GM18858 (cell line): Measurements from ENCODE around the gene PRR15L.
A peak's percentile ranks its signal among the peaks of the same experiment; 100 is the strongest.

Experiments
- ATAC-seq: cut with Tn5 transposase; IDR thresholded peaks from one replicate; pipeline ENCODE4 v1.9.1; 2021; ENCODE audit not compliant: unreplicated experiment

PRR15L gene

DNA sequence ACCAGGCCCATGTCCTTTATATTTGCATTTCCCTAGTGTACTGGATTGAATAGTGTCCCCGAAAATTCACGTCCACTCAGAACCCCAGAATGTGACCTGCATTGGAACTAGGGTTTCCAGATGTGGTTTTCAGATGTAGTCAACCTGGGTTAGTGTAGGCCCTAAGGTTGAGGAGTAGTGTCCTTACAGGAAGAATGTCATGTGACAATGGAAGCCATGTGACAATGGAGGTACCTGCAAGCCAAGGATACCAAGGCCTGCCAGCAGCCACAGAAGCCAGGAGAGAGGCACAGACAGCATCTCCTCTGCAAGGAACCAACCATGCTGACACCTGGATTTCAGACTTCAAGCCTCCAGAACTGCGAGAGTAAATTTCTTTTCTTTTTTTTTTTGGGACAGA lies 5.2 kb upstream of the PRR15L start:
- ATAC-seq: no peak

DNA sequence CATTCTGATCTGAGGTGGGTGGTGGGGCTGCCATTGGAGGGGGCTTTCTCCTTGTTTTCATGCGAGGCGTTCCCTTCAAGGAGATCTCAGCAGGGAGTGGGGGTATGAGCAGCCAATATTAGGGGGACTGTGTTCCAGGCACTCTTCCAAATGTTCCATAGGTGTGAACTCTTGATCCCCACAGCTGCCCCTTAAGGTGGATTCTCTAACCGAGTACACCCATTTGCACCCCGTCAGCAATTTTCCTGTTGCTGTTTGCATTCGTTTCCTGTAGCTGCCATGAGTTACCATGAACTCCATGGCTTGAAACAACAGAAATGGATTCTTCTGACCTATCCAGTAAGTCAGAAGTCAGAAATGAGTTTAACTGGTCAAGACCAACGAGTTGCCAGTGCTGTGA lies 3.7 kb upstream of the PRR15L start:
- ATAC-seq: no peak

DNA sequence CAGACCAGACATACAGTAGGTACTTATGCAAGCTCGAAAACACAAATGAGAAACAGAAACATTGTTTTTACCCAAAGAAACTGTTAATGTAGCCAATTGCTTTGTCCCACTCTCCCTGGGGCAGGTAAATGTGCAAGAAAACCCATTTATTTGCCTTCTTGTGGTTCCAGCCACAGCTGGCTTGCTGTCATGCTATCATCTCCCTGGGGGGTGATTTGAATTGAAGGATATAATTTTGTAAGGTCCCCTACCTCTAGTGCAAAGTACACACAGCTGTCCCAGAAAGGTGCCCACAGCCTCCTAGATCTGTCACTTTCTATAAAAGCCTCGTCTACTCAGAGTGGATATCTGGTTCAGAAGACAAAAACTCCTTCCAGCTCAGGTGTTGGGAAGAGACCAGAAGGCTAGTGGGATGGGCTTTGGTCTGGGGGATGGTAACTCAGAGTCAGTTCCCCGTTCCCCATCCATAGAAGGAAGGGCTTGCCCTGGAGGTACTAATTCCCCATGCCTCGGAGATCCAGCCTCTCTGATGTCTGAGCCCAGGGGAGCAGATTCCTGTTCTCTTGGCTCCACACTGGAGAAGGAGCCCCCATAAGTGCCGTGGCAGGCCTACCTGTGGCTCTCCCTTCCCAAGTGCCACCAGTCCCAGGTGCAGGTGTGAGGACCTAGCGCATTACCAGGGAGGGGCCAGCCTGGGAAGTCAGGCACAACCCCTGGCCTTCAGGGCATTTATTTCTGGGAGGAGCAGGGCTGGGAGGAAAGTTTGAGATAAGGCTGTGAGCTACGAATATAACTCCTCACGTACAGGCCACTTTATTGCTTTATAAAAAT lies 2.4 kb upstream of the PRR15L start:
- ATAC-seq: no peak

DNA sequence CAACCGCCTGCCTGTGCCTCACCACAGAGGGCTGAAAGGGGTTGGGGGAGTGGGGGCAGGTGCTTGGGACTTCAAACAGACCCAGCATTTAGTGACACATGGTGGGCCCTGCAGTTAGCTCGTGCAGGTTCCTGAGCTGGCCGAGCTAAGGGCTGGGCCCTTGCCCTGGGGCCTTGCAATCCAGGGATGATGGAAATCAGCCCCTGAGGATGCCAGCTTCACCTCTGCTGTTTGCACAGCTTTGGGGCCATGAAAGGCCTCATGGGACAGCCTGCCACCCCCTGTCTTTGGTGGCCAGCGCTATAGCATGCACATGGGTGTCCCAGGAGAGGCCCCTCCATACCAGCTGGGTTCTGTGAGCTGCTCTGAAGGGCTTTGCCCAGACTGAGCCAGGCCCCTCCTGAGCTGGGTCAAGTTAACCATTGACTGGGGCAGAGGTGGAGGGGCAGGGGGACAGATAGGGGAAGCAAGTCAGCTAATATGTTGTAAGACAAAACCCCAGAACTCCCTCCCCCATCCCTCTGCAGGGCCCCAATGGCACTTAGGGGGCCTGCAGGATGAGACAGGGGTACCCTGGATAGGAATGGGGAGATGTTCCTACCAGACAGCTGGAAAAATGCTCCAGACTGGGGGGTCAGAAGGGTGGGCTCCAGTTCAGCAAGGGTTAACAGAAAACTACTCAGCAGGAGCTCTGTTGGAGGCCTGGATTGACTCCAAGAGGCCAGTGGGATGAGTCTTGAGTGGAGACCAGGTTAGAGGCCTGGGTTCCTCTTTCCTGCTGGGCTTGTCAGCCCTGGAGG lies 692 bp downstream of the PRR15L start:
- ATAC-seq: no peak

DNA sequence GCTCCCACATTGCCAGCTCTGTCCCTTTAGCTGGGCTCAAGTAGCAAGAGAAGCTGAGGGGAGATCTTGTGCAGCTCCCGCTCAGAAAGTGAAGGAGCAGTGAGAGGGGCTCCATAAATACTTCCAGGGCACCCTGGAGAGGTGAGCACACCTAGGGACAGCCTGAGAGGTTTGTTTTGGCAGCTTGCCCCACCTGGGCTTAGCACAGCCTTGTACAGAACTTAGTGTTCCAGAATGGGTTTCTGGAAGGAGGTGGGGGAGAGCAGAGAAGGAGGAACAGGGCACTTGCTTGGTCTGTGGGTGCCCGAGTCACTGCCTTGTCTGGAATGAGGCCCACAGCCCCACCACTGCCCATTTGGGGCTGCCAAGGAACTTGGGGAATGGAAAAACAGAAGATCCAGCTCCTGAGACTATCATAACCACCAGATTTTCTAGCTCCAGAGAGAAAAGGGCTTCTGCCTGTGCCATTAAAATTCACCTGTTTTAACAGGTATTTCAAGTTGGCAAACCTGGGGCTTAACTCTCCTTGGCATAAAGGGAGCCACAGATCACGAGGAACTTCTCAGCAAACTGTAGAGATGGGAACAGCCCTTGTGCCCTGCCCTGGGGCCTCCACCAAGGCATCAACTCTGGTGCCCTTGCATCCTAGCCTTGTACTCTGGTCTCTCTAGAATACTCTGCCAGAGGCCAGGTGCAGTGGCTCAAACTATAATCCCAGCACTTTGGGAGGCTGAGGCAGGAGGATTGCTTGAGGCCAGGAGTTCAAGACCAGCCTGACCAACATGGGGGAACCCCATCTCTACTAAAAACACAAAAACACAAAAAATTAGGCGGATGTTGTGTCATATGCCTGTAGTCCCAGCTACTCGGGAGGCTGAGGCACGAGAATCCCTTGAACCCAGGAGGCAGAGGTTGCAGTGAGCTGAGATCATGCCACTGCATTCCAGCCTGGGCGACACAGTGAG lies 1.9 kb downstream of the PRR15L start:
- ATAC-seq: no peak

DNA sequence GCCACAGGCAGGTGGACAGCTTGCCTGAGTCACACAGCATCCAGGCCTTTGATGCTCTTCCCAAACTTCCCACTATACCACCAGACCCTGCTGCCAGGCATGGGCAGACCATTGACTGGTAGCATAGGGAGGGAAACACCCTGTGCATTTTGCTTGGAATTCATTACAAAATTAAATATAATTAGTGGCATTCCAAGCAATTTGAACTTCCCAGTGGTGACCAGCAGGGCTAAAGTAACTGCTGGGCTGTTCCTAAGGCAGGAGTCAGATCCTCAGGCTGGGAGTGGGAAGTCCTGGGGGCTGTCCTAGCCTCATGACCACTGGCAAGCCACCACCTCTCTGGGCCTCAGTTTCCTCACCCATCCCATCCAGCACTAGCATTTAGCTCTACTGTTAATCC lies 3.8 kb downstream of the PRR15L start:
- ATAC-seq: no peak

DNA sequence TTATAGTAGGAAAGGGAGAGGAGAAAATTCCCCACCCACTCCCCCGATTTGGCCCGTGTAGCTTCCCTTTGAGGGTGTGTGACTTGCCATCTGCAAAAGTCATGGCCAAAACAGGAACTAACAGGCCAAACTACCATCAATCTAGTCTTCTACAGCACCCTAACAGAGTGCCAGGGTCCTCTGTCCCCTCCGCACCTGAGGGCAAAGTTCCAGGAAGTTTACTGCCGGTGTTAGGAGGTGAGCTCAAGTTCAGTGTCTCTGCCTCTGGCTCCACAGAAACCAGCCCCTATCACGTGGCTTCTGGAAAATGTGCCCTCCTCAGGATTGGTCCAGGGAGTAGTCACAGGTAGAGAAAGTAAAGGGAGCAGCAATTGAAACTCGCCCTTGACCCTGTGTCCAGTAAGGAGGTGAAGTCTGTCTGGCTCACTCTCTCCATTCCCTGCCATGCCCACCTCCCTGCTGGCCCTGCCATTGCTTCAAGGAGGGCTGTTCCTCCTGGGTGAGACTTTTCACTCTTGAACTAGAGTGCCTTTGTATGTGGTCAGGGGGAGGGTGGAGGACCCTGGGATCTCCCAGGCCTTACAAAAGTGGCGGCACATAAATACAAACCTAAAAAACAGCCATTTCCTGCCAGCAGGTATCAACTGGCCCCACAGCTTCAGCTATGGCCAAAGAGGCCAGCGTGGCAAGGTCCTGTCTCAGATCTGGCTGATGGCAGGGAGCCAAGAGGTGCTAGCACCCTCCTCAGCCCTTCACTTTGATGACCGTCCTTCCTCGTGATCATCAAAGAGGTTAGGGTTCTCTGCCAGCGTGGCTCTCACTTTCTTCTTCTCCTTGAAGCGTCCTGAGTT lies 5.3 kb downstream of the PRR15L start:
- no peak for ATAC-seq

DNA sequence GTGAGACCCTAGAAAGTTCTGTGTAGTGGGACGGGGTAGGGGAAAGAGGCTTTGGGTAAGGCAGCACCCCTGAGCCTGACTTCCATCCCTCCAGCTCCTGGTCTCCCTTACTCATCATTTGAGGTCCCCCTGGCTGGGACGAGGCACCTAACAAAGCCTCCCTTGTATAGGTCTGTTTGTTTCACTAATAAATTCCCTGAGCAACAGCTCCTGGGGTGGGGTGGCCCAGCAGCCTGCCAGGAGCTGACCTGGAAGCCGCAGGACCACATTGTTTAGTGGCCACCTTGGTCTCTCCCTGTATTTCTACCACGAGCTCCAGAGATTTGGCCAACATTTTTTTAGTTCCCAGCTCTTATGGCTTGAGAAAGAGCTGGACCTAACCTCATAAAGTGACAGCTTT lies 7.2 kb downstream of the PRR15L start:
- no peak for ATAC-seq

DNA sequence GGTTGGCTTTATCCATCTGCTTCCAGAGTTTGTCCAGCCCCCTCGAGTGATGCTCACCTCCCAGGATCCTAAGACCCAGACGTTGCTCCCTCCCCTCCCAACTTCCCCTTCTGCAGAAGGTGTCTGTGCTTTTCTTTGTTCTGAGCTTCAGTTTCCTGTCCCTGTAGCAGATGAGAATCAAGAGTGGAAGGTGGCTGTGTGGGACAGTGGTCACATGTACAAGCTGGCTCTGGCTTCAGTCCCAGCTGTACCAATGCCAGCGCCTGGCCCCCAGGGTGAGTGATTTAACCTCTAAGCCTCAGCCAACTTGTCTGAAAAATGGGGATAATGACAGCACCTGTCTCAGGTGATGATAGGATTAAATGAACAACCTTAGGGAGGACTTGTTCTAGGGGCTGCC lies 7.7 kb downstream of the PRR15L start:
- ATAC-seq: no peak

DNA sequence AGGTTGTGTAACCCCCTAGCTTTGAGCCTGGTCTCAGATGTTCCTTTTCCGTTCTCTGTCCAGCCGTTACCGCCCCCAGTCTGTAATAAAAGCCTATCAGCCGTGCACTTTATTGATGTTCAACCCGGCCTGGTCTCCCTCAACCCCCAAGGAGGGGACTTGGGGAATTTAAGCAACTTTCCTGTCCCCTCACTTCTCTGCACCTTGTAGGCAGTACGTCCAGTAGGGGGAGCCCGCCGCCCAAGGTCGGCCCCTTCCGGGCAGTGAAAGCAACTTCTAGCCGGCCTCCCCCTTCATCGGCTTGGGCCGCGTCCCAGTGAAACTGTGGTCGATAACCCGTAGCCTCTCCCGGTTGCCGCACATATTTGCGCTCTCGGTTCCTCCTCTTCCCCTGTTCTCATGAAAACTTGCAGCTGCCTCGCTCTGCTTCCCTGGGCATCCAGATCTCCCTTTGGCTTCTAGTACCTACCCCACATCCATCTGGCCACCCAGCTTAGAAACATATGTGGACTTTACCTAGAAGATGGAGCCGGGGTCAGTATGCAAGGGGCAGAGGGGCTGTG lies 8.4 kb downstream of the PRR15L start:
- no peak for ATAC-seq

DNA sequence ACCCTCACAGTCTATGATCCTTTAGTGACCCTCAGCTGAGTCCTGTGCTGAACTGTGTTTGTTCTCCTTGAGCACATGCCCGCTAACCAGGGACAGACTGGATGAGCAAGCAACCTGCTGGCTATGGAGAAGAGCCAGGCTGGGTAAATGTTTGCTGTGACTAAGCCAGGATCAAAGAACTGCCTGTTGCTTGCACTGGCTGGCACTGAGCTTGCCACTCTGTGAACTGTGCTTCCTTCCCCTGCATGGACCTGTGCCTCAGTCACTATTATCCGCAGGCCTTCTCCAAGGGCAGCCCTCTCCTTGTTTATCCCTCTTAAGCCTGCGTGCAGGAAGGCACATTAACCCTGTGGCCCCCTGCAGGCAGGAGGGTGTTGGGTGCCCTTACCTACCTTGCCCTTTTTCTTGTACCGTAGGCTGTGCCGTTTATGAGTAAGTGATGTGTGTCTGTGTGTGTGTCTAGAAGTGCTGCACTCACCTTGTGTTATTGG lies 8.9 kb downstream of the PRR15L start:
- no peak for ATAC-seq

DNA sequence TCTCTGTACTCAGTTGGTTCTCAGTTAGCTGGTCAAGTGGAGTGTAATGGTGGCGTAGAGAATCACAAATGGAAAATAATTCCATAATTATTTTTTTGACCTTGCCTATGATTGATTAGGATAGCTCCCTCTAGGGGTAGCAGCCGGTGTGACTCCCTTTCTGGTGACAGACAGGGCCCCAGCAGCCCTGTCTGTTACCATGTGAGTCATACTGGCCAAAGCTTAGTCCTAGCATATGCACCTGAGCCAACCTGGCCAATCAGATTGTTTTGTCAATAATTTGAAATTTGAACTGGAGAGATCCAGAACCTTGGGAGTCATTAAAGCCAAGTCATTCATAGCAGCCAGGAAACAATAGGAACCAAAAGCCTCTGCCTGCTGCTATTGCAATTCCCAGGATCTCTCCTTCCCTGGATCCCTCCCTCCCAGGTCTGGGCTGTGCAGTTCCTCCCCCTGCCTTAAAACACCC lies 10.7 kb downstream of the PRR15L start:
- peak; percentile 38 for ATAC-seq

DNA sequence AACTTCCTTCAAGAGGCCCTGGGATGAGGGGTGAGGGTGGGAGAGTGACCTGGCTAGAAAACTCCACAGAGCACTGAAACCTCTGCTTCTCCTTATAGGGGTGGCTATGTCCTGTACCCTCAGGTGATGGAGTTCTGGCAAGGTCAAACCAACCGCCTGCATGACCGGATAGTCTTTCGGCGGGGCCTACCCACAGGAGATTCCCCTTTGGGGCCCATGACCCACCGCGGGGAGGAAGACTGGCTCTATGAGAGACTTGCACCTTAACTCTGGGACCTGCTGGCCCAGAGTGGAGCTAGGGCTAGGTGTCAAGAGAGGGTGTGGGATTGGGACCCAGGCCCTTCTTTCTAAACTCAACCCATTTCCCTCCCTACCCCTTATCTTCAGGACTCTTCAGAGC lies 11.2 kb downstream of the PRR15L start:
- no peak for ATAC-seq

DNA sequence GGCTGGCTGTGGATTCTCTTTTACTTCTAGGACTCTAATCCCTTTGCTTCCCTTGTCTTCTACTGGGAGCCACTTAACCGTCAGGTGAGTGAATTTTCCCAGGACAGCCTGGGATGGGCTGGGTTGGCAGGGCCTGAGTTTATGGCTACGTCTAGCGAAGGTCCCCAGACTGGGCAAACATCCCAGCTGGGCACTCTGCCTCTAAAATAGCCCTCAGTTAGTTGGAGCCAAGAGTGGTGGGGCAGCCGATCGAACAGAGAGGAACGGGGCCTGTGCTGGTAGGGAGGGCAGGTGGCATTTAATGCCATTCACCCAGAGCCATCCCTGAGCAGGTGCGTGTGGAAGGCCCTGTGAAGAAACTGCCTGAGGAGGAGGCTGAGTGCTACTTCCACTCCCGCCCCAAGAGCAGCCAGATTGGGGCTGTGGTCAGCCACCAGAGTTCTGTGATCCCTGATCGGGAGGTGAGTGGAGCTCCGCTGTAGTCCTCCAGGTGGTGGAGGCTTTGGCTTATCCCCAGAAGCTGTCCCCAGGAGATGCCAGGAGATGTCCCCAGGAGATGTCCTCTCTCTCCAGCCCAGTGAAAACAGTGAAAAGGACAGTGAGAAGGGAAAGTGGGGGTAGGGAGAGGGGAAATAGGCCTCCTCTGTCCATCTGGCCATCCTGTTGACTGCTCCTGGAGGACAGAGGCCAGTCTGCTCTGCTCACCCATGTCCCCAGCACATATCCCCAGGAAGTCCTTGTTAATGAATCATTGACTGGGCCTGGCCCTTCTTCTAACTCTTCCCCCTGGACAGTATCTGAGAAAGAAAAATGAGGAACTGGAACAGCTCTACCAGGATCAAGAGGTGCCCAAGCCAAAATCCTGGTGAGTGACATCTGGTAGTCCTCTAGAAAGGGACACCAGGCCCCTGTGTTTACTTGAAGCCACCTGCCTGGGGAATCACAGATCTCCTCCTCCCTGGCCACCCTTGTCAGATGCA lies 11.9 kb downstream of the PRR15L start:
- no peak for ATAC-seq

DNA sequence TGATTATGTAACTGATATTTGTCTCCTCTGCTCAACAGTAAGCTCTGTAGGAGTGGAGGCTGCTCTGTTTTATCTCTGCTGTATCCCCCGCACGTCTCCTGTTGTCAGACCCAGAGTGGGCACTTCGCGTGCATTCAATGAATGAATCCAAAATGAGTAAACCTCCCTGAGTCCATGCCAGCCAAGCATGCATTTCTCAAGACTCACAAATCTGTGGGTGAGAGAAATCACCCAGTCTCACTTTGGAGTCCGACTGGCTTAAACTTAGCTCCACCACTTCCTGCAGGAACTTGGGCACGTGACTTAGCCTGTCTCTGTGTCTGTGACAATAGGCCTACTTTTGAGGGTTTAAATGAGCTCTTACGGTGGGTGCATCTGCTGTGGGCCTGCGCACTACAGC lies 12.6 kb downstream of the PRR15L start:
- ATAC-seq: no peak

DNA sequence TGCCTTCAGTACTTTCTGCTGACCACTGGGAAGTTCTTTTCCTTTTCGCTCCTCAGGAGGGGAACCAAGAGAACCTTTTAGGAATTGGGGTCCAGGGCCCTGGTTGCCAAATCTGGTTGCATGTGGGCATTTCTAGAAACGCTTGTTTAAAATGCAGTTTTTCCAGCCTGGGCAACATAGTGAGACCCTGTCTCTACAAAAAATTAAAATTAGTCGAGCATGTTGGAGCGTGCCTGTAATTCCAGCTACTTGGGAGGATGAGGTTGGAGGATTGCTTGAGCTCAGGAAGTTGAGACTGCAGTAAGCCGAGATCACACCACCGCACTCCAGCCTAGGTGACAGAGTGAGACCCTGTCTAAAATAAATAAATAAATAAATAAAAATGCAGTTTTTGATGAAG lies 15.1 kb downstream of the PRR15L start:
- no peak for ATAC-seq

DNA sequence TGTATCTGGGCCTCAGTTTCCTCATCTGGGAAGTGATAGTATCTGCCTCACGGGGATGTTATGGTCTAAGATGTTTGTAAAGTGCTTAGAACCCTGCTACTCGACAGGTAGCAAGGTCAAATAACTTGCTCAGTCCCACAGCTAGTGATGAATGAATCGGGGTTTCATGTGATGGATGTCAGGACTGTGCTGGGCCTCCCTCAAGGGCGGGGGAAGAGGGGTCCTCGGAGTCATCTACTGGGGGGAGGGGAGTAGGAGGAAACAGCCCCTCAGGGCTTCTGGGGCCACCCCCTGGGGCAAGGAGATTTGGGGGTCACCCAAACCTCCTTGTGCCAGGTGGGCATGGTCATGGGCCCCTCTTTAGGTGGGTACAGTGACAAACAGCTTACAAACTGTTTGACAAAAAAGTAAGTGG lies 15.6 kb downstream of the PRR15L start:
- ATAC-seq: no peak

DNA sequence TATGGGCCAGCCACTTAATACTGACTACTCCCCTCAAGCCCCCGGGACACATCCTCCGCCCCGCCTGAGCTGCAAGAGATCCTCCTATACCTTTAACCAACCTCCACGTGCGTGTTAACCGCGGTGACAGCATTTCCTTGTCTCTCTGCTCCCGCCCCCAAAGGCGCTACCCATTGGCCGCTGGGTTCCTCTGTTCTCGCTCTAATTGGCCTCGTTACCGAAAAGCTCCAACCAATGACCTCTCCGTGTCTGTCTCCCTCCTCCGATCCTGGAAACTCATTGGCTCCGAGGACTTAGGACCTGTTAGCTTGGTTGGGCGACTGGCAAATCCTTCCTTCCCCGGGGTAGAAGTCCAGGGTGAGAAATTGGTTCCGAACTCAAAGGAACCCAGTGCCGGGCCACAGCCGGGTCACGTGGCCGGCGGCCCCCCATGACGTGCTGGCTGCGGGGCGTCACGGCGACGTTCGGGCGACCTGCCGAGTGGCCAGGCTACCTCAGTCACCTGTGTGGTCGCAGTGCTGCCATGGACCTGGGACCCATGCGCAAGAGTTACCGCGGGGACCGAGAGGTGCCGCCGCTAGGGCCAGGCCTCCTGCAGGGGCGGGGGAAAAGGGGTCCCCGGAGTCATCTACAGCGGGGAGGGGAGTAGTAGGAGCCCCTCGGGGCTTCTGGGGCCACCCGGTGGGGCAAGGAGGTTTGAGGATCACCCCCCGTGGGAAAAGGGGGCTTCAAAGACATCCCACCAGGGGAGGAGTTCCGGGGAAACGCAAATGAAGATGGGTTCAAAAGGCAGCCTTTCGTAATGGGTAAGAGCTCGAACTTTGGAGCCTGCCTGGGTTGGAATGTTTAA lies 16.2 kb downstream of the PRR15L start, which contains the start of gene PNPO:
PNPO (plus strand) TSS at position 326 of the 850 bp plus-strand sequence; CDS start at position 431, 105 bp downstream.
- peak; percentile 85 for ATAC-seq
